K562 (cell line): ENCODE data around the gene BST1. TPM values are rescaled to one million over a fixed set of nuclear protein-coding genes. Genes with fewer than 3 reads are reported as not detected.

Experiments
- ATAC-seq: fragments of 200-7000 bp; cut with Tn5 transposase; 3 replicates; pipeline ENCODE4 v1.9.1; 2020; ENCODE audit warnings: moderate library complexity
- BruUV-seq: library from RNA; stranded (reverse); fragments of 400-500 nt; replicated peaks from 2 replicates; lab custom pipeline; 2021; lab: Mats Ljungman, UMichigan
- CTCF ChIA-PET: fragments of 300-600 bp; formaldehyde crosslinking; extraction: SDS; loops from one replicate; lab custom pipeline; 2021; ENCODE audit warnings: low intra/inter-chr PET ratio; lab: Yijun Ruan, JAX
- POLR2A ChIA-PET: fragments of 300-600, 350-650 bp; sonication (Branson Sonifier 250); formaldehyde crosslinking; extraction: SDS; loops from one replicate; lab custom pipeline; 2021; ENCODE audit warnings: antibody characterized with exemption, inconsistent platforms; lab: Yijun Ruan, JAX
- DNase-seq, 4 experiments: peaks; one replicate each; pipeline versions ENCODE4 v3.0.0 to v3.0.0-alpha.2; 2011 to 2018; ENCODE audit warnings: low spot score in 3 of 4, mixed read lengths in 3 of 4; ENCODE audit errors: extremely low read depth in 1 of 4
- FAIRE-seq: peaks from 2 replicates; lab custom pipeline; 2011; peaks lifted over from hg19 to GRCh38; lab: Jason Lieb, UNC
- H2AFZ ChIP-seq: 2 replicates; pipeline ENCODE4 v1.6.0; 2011; ENCODE audit warnings: low read depth, low read length, control low read depth, inconsistent platforms
- H3K27ac ChIP-seq: fragments of 200-600 bp; 3 replicates; pipeline ENCODE4 v1.8.0; 2011; ENCODE audit warnings: low read depth, mild to moderate bottlenecking, control low read depth, inconsistent platforms, low read length, moderate library complexity, mixed read lengths; ENCODE audit errors: extremely low read depth
- H3K27me3 ChIP-seq, 2 experiments: fragments of 300-600 bp in 1 of 2; 2 replicates in 1 of 2; 3 replicates in 1 of 2; pipeline versions ENCODE4 v1.6.0 to v1.8.0; 2011; ENCODE audit warnings: inconsistent platforms in 2 of 2, low read length in 2 of 2, mild to moderate bottlenecking in 1 of 2, mixed read lengths in 1 of 2, moderate library complexity in 1 of 2; ENCODE audit not compliant: control insufficient read depth in 2 of 2, insufficient read depth in 2 of 2
- H3K36me3 ChIP-seq: fragments of 300-600 bp; 3 replicates; pipeline ENCODE4 v1.8.0; 2011; ENCODE audit warnings: mild to moderate bottlenecking, low read length, inconsistent platforms; ENCODE audit not compliant: control insufficient read depth, insufficient read depth
- H3K4me1 ChIP-seq, 2 experiments: fragments of 200-600 bp in 1 of 2; replicated peaks in 1 of 2; 2 replicates in 1 of 2; 3 replicates in 1 of 2; pipeline versions ENCODE4 v1.5.1 to v1.8.0; 2011; ENCODE audit warnings: inconsistent platforms in 2 of 2, low read length in 2 of 2, mild to moderate bottlenecking in 1 of 2, mixed read lengths in 1 of 2, moderate library complexity in 1 of 2; ENCODE audit not compliant: control insufficient read depth in 2 of 2, insufficient read depth in 2 of 2
- H3K4me2 ChIP-seq: 2 replicates; pipeline ENCODE4 v1.6.1; 2011; ENCODE audit warnings: low read length, control low read depth, inconsistent platforms, mixed read lengths; ENCODE audit not compliant: insufficient read depth
- H3K4me3 ChIP-seq: fragments of 200-600 bp; sonication (generic), shearing (Covaris generic); 2 replicates; pipeline ENCODE4 v1.5.1; 2016; ENCODE audit warnings: control low read depth, inconsistent platforms
- H3K79me2 ChIP-seq: fragments of 200-600 bp; 3 replicates; pipeline ENCODE4 v1.8.0; 2011; ENCODE audit warnings: low read length, inconsistent platforms; ENCODE audit not compliant: control insufficient read depth, insufficient read depth
- H3K9ac ChIP-seq, 2 experiments: 2 replicates each; pipeline versions ENCODE4 v1.6.0 to v1.6.1; 2011; ENCODE audit warnings: low read depth in 2 of 2, low read length in 2 of 2, control low read depth in 1 of 2, inconsistent platforms in 1 of 2, mild to moderate bottlenecking in 1 of 2, mixed read lengths in 1 of 2; ENCODE audit not compliant: insufficient read depth in 1 of 2
- H3K9me1 ChIP-seq: one replicate; pipeline ENCODE4 v1.6.0; 2011; ENCODE audit warnings: inconsistent platforms, mild to moderate bottlenecking, low read length, moderate library complexity; ENCODE audit not compliant: control insufficient read depth, insufficient read depth
- H3K9me3 ChIP-seq: replicated peaks from 2 replicates; pipeline ENCODE4 v1.5.1; 2011; ENCODE audit warnings: low read depth, low read length, inconsistent platforms; ENCODE audit not compliant: control insufficient read depth, insufficient read depth
- H4K20me1 ChIP-seq: replicated peaks from 2 replicates; pipeline ENCODE4 v1.6.1; 2011; ENCODE audit warnings: low read length, inconsistent platforms, mixed read lengths; ENCODE audit not compliant: control insufficient read depth, insufficient read depth
- GABPB2 ChIP-seq: fragments of 250-450 bp; sonication (Bioruptor Pico); conservative IDR thresholded peaks from 2 replicates; pipeline ENCODE4 v1.5.1; 2021; ENCODE audit warnings: mild to moderate bottlenecking
- RHOXF2B ChIP-seq: fragments of 250-450 bp; sonication (Bioruptor Pico); conservative IDR thresholded peaks from 2 replicates; pipeline ENCODE4 v1.5.1; 2021
- RNF2 ChIP-seq: sonication (generic); IDR thresholded peaks from 2 replicates; pipeline ENCODE4 v1.6.1; 2016
- ZNF766 ChIP-seq: fragments of 200-800 bp; sonication (Bioruptor generic); conservative IDR thresholded peaks from 2 replicates; pipeline ENCODE4 v1.6.1; 2016; ENCODE audit warnings: missing genetic modification characterization, missing compliant biosample characterization
- WGBS: fragments of 100-300 bp; shearing (Covaris generic); methylation state at CpG from one replicate; pipeline ENCODE4 v1.1.6; 2016; ENCODE audit warnings: low coverage, mixed read lengths; ENCODE audit not compliant: insufficient coverage; ENCODE audit errors: missing lambda C conversion rate; 5-methylcytosine and 5-hydroxymethylcytosine counted together
- in situ Hi-C: fragments of 300-500 bp; cut with MboI; formaldehyde crosslinking; loops from 4 replicates; pipeline ENCODE4 v1.15.0; 2018; ENCODE audit warnings: inconsistent platforms, mixed read lengths
- intact Hi-C: fragments of 100-400 bp; cut with micrococcal nuclease; formaldehyde crosslinking; loops from 2 replicates; pipeline ENCODE4 v1.14.2; 2022
- polyA plus RNA-seq, 8 experiments: library from polyadenylated mRNA; depleted of rRNA in 4 of 8; stranded (reverse) in 5 of 8; unstranded in 3 of 8; fragments of >200 nt; fragmentation: Nextera tagmentation in 2 of 8; fragmentation: Illumina TruSeq in 1 of 8; extraction: Ambion mirVana in 2 of 8; extraction: Trizol in 1 of 8; gene quantifications; 2 replicates each; pipeline versions ENCODE4 v1.2.1 to v1.2.3, GENCODE V29; 2011 to 2014; ENCODE audit warnings: inconsistent platforms in 1 of 8, missing spikeins in 1 of 8
- total RNA-seq, 7 experiments: library from RNA; depleted of rRNA in 6 of 7; stranded (reverse); fragments of >200 nt in 6 of 7; fragmentation: Illumina TruSeq in 2 of 7; extraction: Trizol in 2 of 7; gene quantifications; 2 replicates each; pipeline versions ENCODE4 v1.2.1 to v1.2.3, GENCODE V29; 2011 to 2021; ENCODE audit warnings: low replicate concordance in 1 of 7
- TF ChIP-seq, protein P1 (sequence below): fragments of 450-650 bp; IDR thresholded peaks from 2 replicates; pipeline ENCODE4 v1.6.1; 2018; ENCODE audit not compliant: partially characterized antibody

BST1 gene
- total and polyA plus RNA-seq, 9 of the 15 experiments (the other 6 are each of a cell fraction or from before 2014, with no cell fraction given), result 0.04 to 0.38 (median 0.07) TPM; not detected in 6

GRCh38 chr4:15742083-15742582 is 39.3 kb downstream of the BST1 start:
- ChIA-PET CTCF (no interaction called here), POLR2A (no interaction called here)
- in situ Hi-C loops, result no loop called here
- Histone ChIP-seq H4K20me1 (no peaks in the 10 kb centered on the region), H3K79me2 (no peaks in the 10 kb centered on the region), H3K4me3 (no peak overlapping the region), H3K9ac (no peak overlapping the region), H3K27me3 (peaks cover 7 to 8% of the 10 kb centered on the region in 2 experiments; a peak in 4 of 5 replicates), H2AFZ (no peak overlapping the region), H3K27ac (no peak overlapping the region), H3K36me3 (no peaks in the 10 kb centered on the region), H3K4me1 (no peaks in the 10 kb centered on the region)
- BruUV-seq, result no TSS peak
- WGBS, result 0% methylated on average over 1 of the region's 1 CpG
- ATAC-seq (no peak), DNase-seq (no peak)
- TF ChIP-seq ZNF766 (CRISPR knock-in tag) (peak; percentile 56; the same call in 1 of the 2 replicates), GABPB2 (CRISPR knock-in tag) (no peak), RNF2 (no peak), RHOXF2B (CRISPR knock-in tag) (no peak)
- TF ChIP-seq, protein P1, sequence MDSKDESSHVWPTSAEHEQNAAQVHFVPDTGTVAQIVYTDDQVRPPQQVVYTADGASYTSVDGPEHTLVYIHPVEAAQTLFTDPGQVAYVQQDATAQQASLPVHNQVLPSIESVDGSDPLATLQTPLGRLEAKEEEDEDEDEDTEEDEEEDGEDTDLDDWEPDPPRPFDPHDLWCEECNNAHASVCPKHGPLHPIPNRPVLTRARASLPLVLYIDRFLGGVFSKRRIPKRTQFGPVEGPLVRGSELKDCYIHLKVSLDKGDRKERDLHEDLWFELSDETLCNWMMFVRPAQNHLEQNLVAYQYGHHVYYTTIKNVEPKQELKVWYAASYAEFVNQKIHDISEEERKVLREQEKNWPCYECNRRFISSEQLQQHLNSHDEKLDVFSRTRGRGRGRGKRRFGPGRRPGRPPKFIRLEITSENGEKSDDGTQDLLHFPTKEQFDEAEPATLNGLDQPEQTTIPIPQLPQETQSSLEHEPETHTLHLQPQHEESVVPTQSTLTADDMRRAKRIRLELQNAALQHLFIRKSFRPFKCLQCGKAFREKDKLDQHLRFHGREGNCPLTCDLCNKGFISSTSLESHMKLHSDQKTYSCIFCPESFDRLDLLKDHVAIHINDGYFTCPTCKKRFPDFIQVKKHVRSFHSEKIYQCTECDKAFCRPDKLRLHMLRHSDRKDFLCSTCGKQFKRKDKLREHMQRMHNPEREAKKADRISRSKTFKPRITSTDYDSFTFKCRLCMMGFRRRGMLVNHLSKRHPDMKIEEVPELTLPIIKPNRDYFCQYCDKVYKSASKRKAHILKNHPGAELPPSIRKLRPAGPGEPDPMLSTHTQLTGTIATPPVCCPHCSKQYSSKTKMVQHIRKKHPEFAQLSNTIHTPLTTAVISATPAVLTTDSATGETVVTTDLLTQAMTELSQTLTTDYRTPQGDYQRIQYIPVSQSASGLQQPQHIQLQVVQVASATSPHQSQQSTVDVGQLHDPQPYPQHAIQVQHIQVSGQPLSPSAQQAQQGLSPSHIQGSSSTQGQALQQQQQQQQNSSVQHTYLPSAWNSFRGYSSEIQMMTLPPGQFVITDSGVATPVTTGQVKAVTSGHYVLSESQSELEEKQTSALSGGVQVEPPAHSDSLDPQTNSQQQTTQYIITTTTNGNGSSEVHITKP, result no peak
- TF ChIP-seq, all 486 proteins: peak for 1
- intact Hi-C loops, result no loop called here
- FAIRE-seq, result no peak
- Histone ChIP-seq H3K9me3 (no peaks in the 10 kb centered on the region), H3K4me2 (no peak overlapping the region), H3K9me1 (no peaks in the 10 kb centered on the region)
